IMR-90 (cell line): Measurements from ENCODE around the gene ANKMY2. TPM values are rescaled to one million over a fixed set of nuclear protein-coding genes. Genes with fewer than 3 reads are reported as not detected.

Experiments
- ATAC-seq: fragments of 200-7000 bp; cut with Tn5 transposase; 2 replicates; pipeline ENCODE4 v1.9.1; 2020; ENCODE audit warnings: low read depth, mild to moderate bottlenecking, moderate library complexity
- BruUV-seq: library from RNA; stranded (reverse); fragments of 400-500 nt; replicated peaks from 2 replicates; lab custom pipeline; 2021; lab: Mats Ljungman, UMichigan
- CTCF ChIA-PET: fragments of 300-600 bp; formaldehyde crosslinking; extraction: SDS; loops from one replicate; lab custom pipeline; 2021; ENCODE audit warnings: antibody characterized with exemption; lab: Yijun Ruan, JAX
- POLR2A ChIA-PET: fragments of 300-600 bp; sonication (Branson Sonifier 250); formaldehyde crosslinking; loops from one replicate; lab custom pipeline; 2022; ENCODE audit warnings: antibody characterized with exemption; ENCODE audit not compliant: unreplicated experiment; lab: Charles Lee
- DNase-seq: peaks from one replicate; pipeline ENCODE4 v3.0.0; 2013
- H2AFZ ChIP-seq: replicated peaks from 2 replicates; pipeline ENCODE3; 2013; ENCODE audit warnings: low read length, mild to moderate bottlenecking; ENCODE audit not compliant: poor library complexity
- H2AK5ac ChIP-seq: 2 replicates; pipeline ENCODE4 v1.6.1; 2013; ENCODE audit warnings: low read depth, low read length, inconsistent platforms
- H2AK9ac ChIP-seq: replicated peaks from 2 replicates; pipeline ENCODE3; 2013; ENCODE audit warnings: mild to moderate bottlenecking, low read depth, low read length, moderate library complexity; ENCODE audit not compliant: poor library complexity
- H2BK120ac ChIP-seq: 2 replicates; pipeline ENCODE4 v1.6.1; 2013; ENCODE audit warnings: low read depth, low read length, inconsistent platforms
- H2BK15ac ChIP-seq: 3 replicates; pipeline ENCODE4 v1.6.1; 2013; ENCODE audit warnings: low read depth, low read length, inconsistent platforms
- H2BK20ac ChIP-seq: 2 replicates; pipeline ENCODE4 v1.6.1; 2013; ENCODE audit warnings: low read depth, mild to moderate bottlenecking, inconsistent platforms, low read length, moderate library complexity
- H2BK5ac ChIP-seq: 2 replicates; pipeline ENCODE4 v1.6.1; 2013; ENCODE audit warnings: mild to moderate bottlenecking, low read depth, low read length, inconsistent platforms; ENCODE audit not compliant: poor library complexity, severe bottlenecking
- H3K14ac ChIP-seq: replicated peaks from 2 replicates; pipeline ENCODE4 v1.6.1; 2013; ENCODE audit warnings: low read depth, low read length, inconsistent platforms
- H3K18ac ChIP-seq: 2 replicates; pipeline ENCODE4 v1.6.1; 2013; ENCODE audit warnings: low read depth, low read length, control low read depth
- H3K23ac ChIP-seq: 2 replicates; pipeline ENCODE4 v1.6.1; 2013; ENCODE audit warnings: low read depth, low read length, inconsistent platforms
- H3K27ac ChIP-seq: 2 replicates; pipeline ENCODE4 v1.5.1; 2013; ENCODE audit warnings: mild to moderate bottlenecking, control low read depth, low read length; ENCODE audit not compliant: insufficient read depth
- H3K27me3 ChIP-seq: 2 replicates; pipeline ENCODE4 v1.6.1; 2013; ENCODE audit warnings: low read length; ENCODE audit not compliant: control insufficient read depth, insufficient read depth
- H3K36me3 ChIP-seq: 2 replicates; pipeline ENCODE4 v1.6.1; 2013; ENCODE audit warnings: low read length, mixed read lengths; ENCODE audit not compliant: control insufficient read depth, insufficient read depth
- H3K4ac ChIP-seq: 2 replicates; pipeline ENCODE4 v1.6.1; 2013; ENCODE audit warnings: low read depth, low read length, inconsistent platforms
- H3K4me1 ChIP-seq: 2 replicates; pipeline ENCODE4 v1.6.1; 2013; ENCODE audit warnings: low read length, mixed read lengths; ENCODE audit not compliant: control insufficient read depth, insufficient read depth
- H3K4me2 ChIP-seq: 2 replicates; pipeline ENCODE4 v1.6.1; 2013; ENCODE audit warnings: low read depth, mild to moderate bottlenecking, control low read depth, low read length, moderate library complexity
- H3K4me3 ChIP-seq: 2 replicates; pipeline ENCODE4 v1.5.1; 2013; ENCODE audit warnings: low read depth, mild to moderate bottlenecking, control low read depth, low read length, moderate library complexity; ENCODE audit not compliant: insufficient read depth
- H3K56ac ChIP-seq: 2 replicates; pipeline ENCODE4 v1.6.1; 2013; ENCODE audit warnings: low read length, inconsistent platforms; ENCODE audit not compliant: insufficient read depth; ENCODE audit errors: extremely low read depth
- H3K79me1 ChIP-seq, 2 experiments: 2 replicates each; pipeline ENCODE4 v1.6.1; 2013; ENCODE audit warnings: low read length in 2 of 2, inconsistent platforms in 1 of 2, low read depth in 1 of 2
- H3K9ac ChIP-seq: 2 replicates; pipeline ENCODE4 v1.6.1; 2013; ENCODE audit warnings: low read depth, low read length, control low read depth
- H3K9me1 ChIP-seq: 2 replicates; pipeline ENCODE4 v1.6.1; 2013; ENCODE audit warnings: low read length, inconsistent platforms; ENCODE audit not compliant: insufficient read depth
- H3K9me3 ChIP-seq: 2 replicates; pipeline ENCODE4 v1.6.1; 2013; ENCODE audit warnings: low read length; ENCODE audit not compliant: control insufficient read depth, insufficient read depth
- H4K20me1 ChIP-seq: 2 replicates; pipeline ENCODE4 v1.6.1; 2013; ENCODE audit warnings: low read length, inconsistent platforms; ENCODE audit not compliant: insufficient read depth
- H4K5ac ChIP-seq: 2 replicates; pipeline ENCODE4 v1.6.1; 2013; ENCODE audit warnings: mild to moderate bottlenecking, low read depth, low read length, control low read depth
- H4K8ac ChIP-seq, 2 experiments: 2 replicates each; pipeline ENCODE4 v1.6.1; 2013; ENCODE audit warnings: low read depth in 2 of 2, low read length in 2 of 2, control low read depth in 1 of 2, inconsistent platforms in 1 of 2
- H4K91ac ChIP-seq: 2 replicates; pipeline ENCODE4 v1.6.1; 2013; ENCODE audit warnings: low read depth, low read length, inconsistent platforms; ENCODE audit not compliant: insufficient read depth
- ELK1 ChIP-seq: fragments of 150-350 bp; IDR thresholded peaks from 2 replicates; pipeline ENCODE4 v1.6.1; 2016; ENCODE audit warnings: low read depth, mild to moderate bottlenecking, low read length, moderate library complexity, borderline replicate concordance
- MAFK ChIP-seq: IDR thresholded peaks from 2 replicates; pipeline ENCODE4 v1.6.1; 2012; ENCODE audit warnings: low read depth, low read length, improper control_type of control experiment
- WGBS, 2 experiments: methylation state at CpG; one replicate each; pipeline versions ENCODE4 v1.1.5 to v1.1.7; 2013; ENCODE audit warnings: missing lambda C conversion rate in 2 of 2; ENCODE audit not compliant: insufficient read length in 1 of 2; ENCODE audit errors: extremely low coverage in 2 of 2; 5-methylcytosine and 5-hydroxymethylcytosine counted together
- dilution Hi-C: fragments of 300-500 bp; cut with HindIII; formaldehyde crosslinking; loops from one replicate; pipeline ENCODE4 v1.14.3; 2018; ENCODE audit warnings: low sequenced_read_pairs; ENCODE audit not compliant: unreplicated experiment
- in situ Hi-C: fragments of 300-500 bp; cut with MboI; formaldehyde crosslinking; loops from 3 replicates; pipeline ENCODE4 v1.14.3; 2019; ENCODE audit warnings: low sequenced_read_pairs, inconsistent platforms, mixed read lengths
- intact Hi-C: fragments of 100-400 bp; cut with micrococcal nuclease; formaldehyde crosslinking; loops from 2 replicates; pipeline ENCODE4 v1.10.0; 2022
- polyA plus RNA-seq, 3 experiments: library from polyadenylated mRNA; depleted of rRNA; stranded (reverse); fragments of >200 nt; gene quantifications; 2 replicates each; pipeline ENCODE4 v1.2.3, GENCODE V29; 2012; ENCODE audit warnings: low replicate concordance in 1 of 3
- total RNA-seq: library from RNA; depleted of rRNA; stranded (reverse); fragments of >200 nt; gene quantifications from 2 replicates; pipeline ENCODE4 v1.2.3, GENCODE V29; 2012

ANKMY2 gene
- total and polyA plus RNA-seq, 2 of the 4 experiments (the other 2 are of a cell fraction), result 19.5 to 41.9 TPM

- peaks cover 6 to 8% of the 10 kb centered on the region in 2 experiments for H3K79me1 ChIP-seq
Observed at GRCh38 chr7:16626388-16626787, 19.2 kb downstream of the ANKMY2 start.

More at GRCh38 chr7:16626388-16626787, 19.2 kb downstream of the ANKMY2 start:
- Histone ChIP-seq H3K9me3 (no peaks in the 10 kb centered on the region), H3K4me1 (no peaks in the 10 kb centered on the region), H2AK5ac (no peak overlapping the region), H4K20me1 (no peaks in the 10 kb centered on the region; the same call in 1 of the 2 replicates), H4K5ac (no peak overlapping the region), H3K4me3 (no peak overlapping the region), H2AK9ac (no peak overlapping the region), H2AFZ (no peak overlapping the region), H2BK20ac (no peak overlapping the region), H3K18ac (no peak overlapping the region), H2BK120ac (no peak overlapping the region), H3K9me1 (no peaks in the 10 kb centered on the region; the same call in 1 of the 2 replicates), H3K27me3 (no peaks in the 10 kb centered on the region), H2BK15ac (no peak overlapping the region), H3K56ac (no peak overlapping the region), H3K27ac (no peak overlapping the region), H3K23ac (no peak overlapping the region), H4K8ac (no peak overlapping the region), H3K14ac (no peak overlapping the region), H2BK5ac (no peak overlapping the region), H3K9ac (no peak overlapping the region), H3K4me2 (no peak overlapping the region), H4K91ac (no peak overlapping the region), H3K36me3 (peaks cover 7% of the 10 kb centered on the region; the same call in 1 of the 2 replicates), H3K4ac (no peak overlapping the region)
- CTCF ChIA-PET, result no interaction called here
- TF ChIP-seq ELK1, result no peak
- TF ChIP-seq MAFK, result peak; percentile 71
- BruUV-seq, result no TSS peak
- POLR2A ChIA-PET, result no interaction called here
- dilution Hi-C loops, result no loop called here
- DNase-seq, result no peak
- no peak for ATAC-seq
- in situ Hi-C loops, result no loop called here
- intact Hi-C loops, result no loop called here
- no CpG with 5 or more reads among the region's 2 CpGs for WGBS, 2 experiments
